HuH-7.5 (cell line): ENCODE results near the gene LRGUK.
"Not testable (repeated sequence)": the region's sequence is repeated elsewhere in the genome, so short reads cannot be mapped to it uniquely, and the experiment has no call there.

Experiments
- DNase-seq: peaks from one replicate; pipeline ENCODE4 v3.0.0; 2011; ENCODE audit warnings: low spot score

The LRGUK gene

GRCh38 chr7:134187893-134188292 is 60.8 kb downstream of the LRGUK start:
- no peak for DNase-seq

- DNase-seq = no peak
Observed at GRCh38 chr7:134188311-134188710, 61.2 kb downstream of the LRGUK start.

- no peak for DNase-seq
Observed at GRCh38 chr7:134189559-134189958, 62.4 kb downstream of the LRGUK start.

GRCh38 chr7:134191876-134192275 is 64.7 kb downstream of the LRGUK start:
- no peak for DNase-seq

GRCh38 chr7:134193240-134193639 is 66.1 kb downstream of the LRGUK start:
- no peak for DNase-seq

GRCh38 chr7:134195252-134195651 is 68.1 kb downstream of the LRGUK start:
- no peak for DNase-seq

GRCh38 chr7:134196439-134196838 is 69.3 kb downstream of the LRGUK start:
- DNase-seq = no peak

GRCh38 chr7:134197345-134197744 is 70.2 kb downstream of the LRGUK start:
- DNase-seq = no peak

GRCh38 chr7:134200970-134201369 is 73.8 kb downstream of the LRGUK start:
- no peak for DNase-seq

- DNase-seq = no peak
Observed at GRCh38 chr7:134201569-134202261, 74.6 kb downstream of the LRGUK start.

GRCh38 chr7:134203186-134203889 is 76.2 kb downstream of the LRGUK start:
- DNase-seq = no peak

- DNase-seq = no peak
Observed at GRCh38 chr7:134209322-134210015, 82.3 kb downstream of the LRGUK start.

GRCh38 chr7:134210227-134210626 is 83.1 kb downstream of the LRGUK start:
- no peak for DNase-seq

- DNase-seq = no peak
Observed at GRCh38 chr7:134210976-134211663, 84.0 kb downstream of the LRGUK start.

- DNase-seq = no peak
Observed at GRCh38 chr7:134211817-134212216, 84.7 kb downstream of the LRGUK start.

- DNase-seq = no peak
Observed at GRCh38 chr7:134212576-134213546, 85.7 kb downstream of the LRGUK start.

- DNase-seq = no peak
Observed at GRCh38 chr7:134220236-134220635, 93.1 kb downstream of the LRGUK start.

- DNase-seq = not testable (repeated sequence)
Observed at GRCh38 chr7:134231296-134231695, 104.2 kb downstream of the LRGUK start.

GRCh38 chr7:134234216-134234615 is 107.1 kb downstream of the LRGUK start:
- no peak for DNase-seq

- DNase-seq = no peak
Observed at GRCh38 chr7:134245253-134245652, 118.1 kb downstream of the LRGUK start.

- DNase-seq = no peak
Observed at GRCh38 chr7:134246347-134246746, 119.2 kb downstream of the LRGUK start.
